ACC112 (cell line): ENCODE measurements around the gene VPREB1.

Experiments
- H2AFZ ChIP-seq: fragments of 200-600 bp; sonication (generic); one replicate; pipeline ENCODE4 v1.6.0; 2017; ENCODE audit warnings: antibody characterized with exemption, low read length; ENCODE audit not compliant: unreplicated experiment
- H3K27ac ChIP-seq: fragments of 200-600 bp; sonication (generic); 2 replicates; pipeline ENCODE4 v1.5.1; 2014; ENCODE audit warnings: low read depth, mild to moderate bottlenecking, antibody characterized with exemption, low read length, moderate library complexity
- H3K27me3 ChIP-seq: fragments of 200-600 bp; sonication (generic); 2 replicates; pipeline ENCODE4 v1.6.1; 2014; ENCODE audit warnings: mild to moderate bottlenecking, antibody characterized with exemption, low read length, moderate library complexity, mixed read lengths; ENCODE audit not compliant: insufficient read depth
- H3K36me3 ChIP-seq: fragments of 200-600 bp; sonication (generic); 2 replicates; pipeline ENCODE4 v1.6.1; 2016; ENCODE audit warnings: mild to moderate bottlenecking, antibody characterized with exemption, low read length, moderate library complexity, mixed read lengths; ENCODE audit not compliant: insufficient read depth
- H3K4me1 ChIP-seq: fragments of 200-600 bp; sonication (generic); one replicate; pipeline ENCODE4 v1.6.1; 2016; ENCODE audit warnings: low read length, mixed read lengths; ENCODE audit not compliant: insufficient read depth, unreplicated experiment, control insufficient read depth
- H3K4me3 ChIP-seq: fragments of 200-600 bp; sonication (generic); 2 replicates; pipeline ENCODE4 v1.5.1; 2014; ENCODE audit warnings: mild to moderate bottlenecking, low read depth, low read length
- H3K79me2 ChIP-seq: fragments of 200-600 bp; sonication (generic); one replicate; pipeline ENCODE4 v1.6.0; 2016; ENCODE audit warnings: low read length; ENCODE audit not compliant: control insufficient read depth, unreplicated experiment, insufficient read depth

The VPREB1 gene, protein sequence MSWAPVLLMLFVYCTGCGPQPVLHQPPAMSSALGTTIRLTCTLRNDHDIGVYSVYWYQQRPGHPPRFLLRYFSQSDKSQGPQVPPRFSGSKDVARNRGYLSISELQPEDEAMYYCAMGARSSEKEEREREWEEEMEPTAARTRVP

DNA sequence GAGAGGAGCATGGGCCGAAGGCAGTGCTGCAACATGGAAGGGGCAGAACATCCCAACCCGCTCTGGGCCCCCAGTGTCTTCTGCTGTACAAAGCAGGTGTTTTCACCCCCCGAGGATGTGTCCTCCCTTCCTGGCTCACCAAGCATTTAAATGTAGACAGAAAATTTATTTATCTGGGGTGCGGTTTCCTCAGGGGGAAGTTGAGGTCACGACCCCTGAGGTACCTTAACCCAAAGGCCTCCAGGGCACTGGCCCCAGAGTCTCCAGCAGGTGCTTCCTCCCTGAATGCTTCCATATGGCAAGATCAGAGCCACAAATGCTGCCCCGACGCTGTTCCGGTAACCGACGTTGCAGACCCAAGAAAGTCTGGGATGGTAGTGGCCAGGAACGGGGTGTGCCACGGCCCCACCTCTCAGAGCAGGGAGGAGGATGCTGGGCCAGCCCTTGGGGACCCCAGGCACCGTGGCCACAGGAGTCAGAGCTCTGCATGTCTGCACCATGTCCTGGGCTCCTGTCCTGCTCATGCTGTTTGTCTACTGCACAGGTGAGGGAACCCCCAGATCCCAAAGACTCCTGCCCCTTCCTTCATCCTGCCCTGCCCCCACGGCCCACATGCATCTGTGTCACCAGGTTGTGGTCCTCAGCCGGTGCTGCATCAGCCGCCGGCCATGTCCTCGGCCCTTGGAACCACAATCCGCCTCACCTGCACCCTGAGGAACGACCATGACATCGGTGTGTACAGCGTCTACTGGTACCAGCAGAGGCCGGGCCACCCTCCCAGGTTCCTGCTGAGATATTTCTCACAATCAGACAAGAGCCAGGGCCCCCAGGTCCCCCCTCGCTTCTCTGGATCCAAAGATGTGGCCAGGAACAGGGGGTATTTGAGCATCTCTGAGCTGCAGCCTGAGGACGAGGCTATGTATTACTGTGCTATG is at the start of gene VPREB1:
TSS of gene VPREB1 (plus strand) at position 471 of the 935 bp plus-strand sequence. CDS start at position 499, 28 bp downstream.
- H3K27me3 ChIP-seq, result peaks cover 6% of the 10 kb centered on the region; the same call in 1 of the 2 replicates
- no peaks in the 10 kb centered on the region for H3K36me3 ChIP-seq
- no peak within 1 kb of the TSS for H2AFZ ChIP-seq
- no peak within 1 kb of the TSS for H3K4me3 ChIP-seq
- no peaks in the 10 kb centered on the region for H3K4me1 ChIP-seq
- H3K79me2 ChIP-seq, result no peaks in the 10 kb centered on the region
- H3K27ac ChIP-seq, result no peak within 1 kb of the TSS

DNA sequence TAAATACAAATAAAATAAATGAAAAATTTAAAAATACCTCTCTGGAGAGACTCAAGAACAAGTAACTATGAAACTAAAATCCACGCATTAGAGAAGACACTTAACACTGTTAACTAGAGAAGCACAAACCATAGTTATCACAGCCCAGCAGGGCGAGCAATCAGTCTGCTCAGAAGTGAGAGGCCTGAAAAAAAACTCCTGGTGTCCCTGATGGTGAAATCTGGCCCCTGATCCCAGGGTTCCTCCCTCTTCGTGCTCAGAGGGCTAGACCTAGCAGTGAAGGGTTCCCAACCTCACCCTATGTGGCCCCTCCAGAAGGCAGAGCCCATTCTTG is 49.7 kb upstream of the VPREB1 start:
- no peaks in the 10 kb centered on the region for H3K79me2 ChIP-seq
- H3K36me3 ChIP-seq, result no peaks in the 10 kb centered on the region
- H3K4me1 ChIP-seq, result no peaks in the 10 kb centered on the region
- no peak overlapping the region for H3K27ac ChIP-seq
- peaks cover 25% of the 10 kb centered on the region for H3K27me3 ChIP-seq
- H2AFZ ChIP-seq, result no peak overlapping the region
- H3K4me3 ChIP-seq, result no peak overlapping the region

DNA sequence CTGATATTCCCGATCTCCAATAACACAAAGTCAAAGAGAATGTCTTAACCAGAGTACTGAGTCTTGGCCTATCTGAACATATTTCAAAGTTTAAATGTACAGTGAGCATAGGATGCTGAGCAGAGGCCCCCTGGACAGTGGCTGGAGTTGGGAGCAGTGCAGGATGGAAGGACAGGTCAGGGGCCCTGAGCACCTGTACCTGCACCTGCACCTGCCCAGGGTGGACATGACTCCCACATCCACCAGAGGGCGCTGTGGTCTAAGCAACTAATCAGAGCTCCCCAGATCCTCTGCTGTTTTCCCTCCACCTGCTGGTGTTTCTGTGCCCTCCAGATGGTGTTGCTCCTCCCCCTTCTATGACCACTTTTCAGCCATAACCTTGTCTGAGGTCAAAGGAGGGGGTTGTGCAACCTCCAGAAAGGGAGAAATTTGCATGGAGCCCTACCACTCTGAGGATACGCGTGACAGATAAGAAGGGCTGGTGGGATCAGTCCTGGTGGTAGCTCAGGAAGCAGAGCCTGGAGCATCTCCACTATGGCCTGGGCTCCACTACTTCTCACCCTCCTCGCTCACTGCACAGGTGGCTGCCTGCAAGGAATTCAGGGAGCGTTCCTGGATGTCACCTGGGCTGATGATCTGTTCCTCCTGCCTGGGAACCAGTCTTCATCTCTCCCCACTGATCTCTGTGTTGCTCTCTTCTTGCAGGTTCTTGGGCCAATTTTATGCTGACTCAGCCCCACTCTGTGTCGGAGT is 49.1 kb upstream of the VPREB1 start:
- Histone ChIP-seq H3K27me3 (peaks cover 25% of the 10 kb centered on the region), H3K4me3 (no peak overlapping the region), H2AFZ (no peak overlapping the region), H3K27ac (no peak overlapping the region), H3K79me2 (no peaks in the 10 kb centered on the region), H3K36me3 (no peaks in the 10 kb centered on the region), H3K4me1 (no peaks in the 10 kb centered on the region)

DNA sequence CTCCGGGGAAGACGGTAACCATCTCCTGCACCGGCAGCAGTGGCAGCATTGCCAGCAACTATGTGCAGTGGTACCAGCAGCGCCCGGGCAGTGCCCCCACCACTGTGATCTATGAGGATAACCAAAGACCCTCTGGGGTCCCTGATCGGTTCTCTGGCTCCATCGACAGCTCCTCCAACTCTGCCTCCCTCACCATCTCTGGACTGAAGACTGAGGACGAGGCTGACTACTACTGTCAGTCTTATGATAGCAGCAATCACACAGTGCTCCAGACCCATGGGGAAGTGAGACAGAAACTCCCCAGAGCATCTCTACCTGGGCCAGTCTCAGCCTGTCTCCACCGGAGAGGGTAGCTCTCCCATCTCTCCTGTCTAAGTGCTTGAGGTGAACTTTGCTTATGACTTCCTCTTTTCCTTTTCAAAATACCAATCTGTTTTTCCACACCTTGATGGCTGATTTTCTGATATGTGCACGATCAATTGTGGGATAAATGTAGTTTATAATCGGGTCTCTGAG is 48.5 kb upstream of the VPREB1 start:
- no peaks in the 10 kb centered on the region for H3K4me1 ChIP-seq
- H3K4me3 ChIP-seq, result no peak overlapping the region
- no peaks in the 10 kb centered on the region for H3K79me2 ChIP-seq
- no peak overlapping the region for H3K27ac ChIP-seq
- H2AFZ ChIP-seq, result no peak overlapping the region
- no peaks in the 10 kb centered on the region for H3K36me3 ChIP-seq
- peaks cover 25% of the 10 kb centered on the region for H3K27me3 ChIP-seq

DNA sequence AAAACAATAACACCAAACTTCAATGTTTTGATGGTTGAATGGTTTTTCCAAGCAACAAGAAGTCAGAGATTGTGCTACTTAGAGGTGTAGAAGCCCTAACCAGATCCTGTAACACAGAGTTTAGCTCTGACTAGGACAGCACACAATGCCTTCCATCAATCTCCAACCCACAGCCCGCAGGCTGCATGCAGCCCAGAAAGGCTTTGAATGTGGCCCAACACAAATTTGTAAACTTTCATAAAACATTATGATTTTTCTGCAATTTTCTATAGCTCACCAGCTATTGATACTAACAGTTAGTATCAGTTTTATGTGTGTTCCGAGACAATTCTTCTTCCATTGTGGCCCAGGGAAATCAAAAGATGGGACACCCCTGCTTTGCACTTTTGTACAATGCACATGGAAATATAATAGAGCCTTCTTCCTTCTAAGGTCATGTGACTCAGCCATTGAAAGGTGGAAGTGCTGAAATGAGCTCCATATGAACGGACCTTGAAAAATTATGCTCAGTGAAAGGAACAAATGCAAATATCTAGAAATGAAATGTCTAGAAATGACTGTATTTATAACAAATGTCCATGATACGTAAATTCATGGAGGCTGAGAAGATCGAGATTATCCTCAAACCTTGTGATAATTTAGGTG is 47.6 kb upstream of the VPREB1 start:
- Histone ChIP-seq H3K36me3 (no peaks in the 10 kb centered on the region), H3K27me3 (peaks cover 28% of the 10 kb centered on the region), H3K4me1 (no peaks in the 10 kb centered on the region), H3K27ac (no peak overlapping the region), H3K79me2 (no peaks in the 10 kb centered on the region), H3K4me3 (no peak overlapping the region), H2AFZ (no peak overlapping the region)

DNA sequence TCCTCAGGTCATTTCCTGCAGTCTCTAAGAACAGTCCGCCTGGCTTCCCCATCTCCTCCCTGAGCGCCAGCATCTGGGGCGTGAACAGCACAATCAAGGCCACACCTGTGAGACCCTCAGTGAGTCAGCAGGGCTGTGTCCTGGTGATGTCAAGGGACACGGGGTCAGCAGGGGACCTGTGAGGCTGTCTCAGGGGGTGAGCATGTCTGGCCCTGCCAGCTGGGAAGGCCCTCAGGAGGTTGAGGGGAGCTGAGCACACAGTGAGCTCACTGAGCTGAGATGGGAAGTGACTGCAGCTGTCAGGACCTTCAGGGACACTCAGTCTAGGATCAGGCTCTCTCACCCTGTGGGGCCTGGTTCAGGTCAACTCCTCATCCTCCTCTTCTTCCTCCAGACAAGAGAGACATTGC is 46.6 kb upstream of the VPREB1 start:
- Histone ChIP-seq H3K27ac (no peak overlapping the region), H2AFZ (no peak overlapping the region), H3K4me1 (no peaks in the 10 kb centered on the region), H3K4me3 (no peak overlapping the region), H3K79me2 (no peaks in the 10 kb centered on the region), H3K36me3 (no peaks in the 10 kb centered on the region), H3K27me3 (peaks cover 31% of the 10 kb centered on the region)

DNA sequence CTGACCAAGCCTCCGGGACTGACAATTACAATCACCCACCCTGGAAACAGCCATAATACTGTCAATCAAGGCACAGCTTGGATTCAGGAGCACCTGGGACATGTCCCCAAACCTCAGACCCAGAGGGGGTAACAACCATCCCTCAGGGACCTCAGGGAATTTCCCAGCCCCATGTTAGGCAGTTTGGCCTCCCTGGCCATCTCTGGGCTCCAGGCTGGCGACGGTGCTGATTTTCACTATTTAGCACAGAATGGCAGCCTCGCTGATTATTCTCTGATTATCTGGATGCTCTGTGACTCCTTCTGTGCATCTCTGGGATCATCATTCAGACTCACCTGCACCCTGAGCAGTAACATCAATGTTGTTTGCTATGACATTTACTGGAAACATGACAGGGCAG is 45.8 kb upstream of the VPREB1 start:
- Histone ChIP-seq H3K36me3 (no peaks in the 10 kb centered on the region), H3K79me2 (no peaks in the 10 kb centered on the region), H3K27me3 (peaks cover 34% of the 10 kb centered on the region), H3K27ac (no peak overlapping the region), H3K4me3 (no peak overlapping the region), H2AFZ (no peak overlapping the region), H3K4me1 (no peaks in the 10 kb centered on the region)

DNA sequence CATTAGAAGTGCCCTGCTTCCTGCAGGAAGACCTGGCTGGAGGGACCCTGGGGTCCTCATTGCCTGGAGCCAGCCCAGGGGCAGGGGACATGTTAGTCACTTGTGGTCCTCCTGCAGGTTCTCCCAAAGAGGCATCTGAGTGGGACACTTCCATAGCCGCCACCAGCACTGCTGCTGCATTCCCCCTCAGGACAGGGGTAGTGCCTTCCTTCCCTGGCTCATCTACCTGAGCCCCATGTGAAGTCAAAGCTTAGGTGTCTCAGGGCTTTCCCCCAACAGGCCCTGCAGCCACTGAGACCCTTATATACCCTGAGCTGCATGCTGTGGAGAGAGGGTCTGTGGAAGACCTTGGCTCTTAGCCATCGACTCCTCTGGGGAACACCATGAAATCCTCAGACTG is 45.0 kb upstream of the VPREB1 start:
- Histone ChIP-seq H3K27ac (no peak overlapping the region), H3K4me1 (no peaks in the 10 kb centered on the region), H3K27me3 (peaks cover 34% of the 10 kb centered on the region), H2AFZ (no peak overlapping the region), H3K4me3 (no peak overlapping the region), H3K79me2 (no peaks in the 10 kb centered on the region), H3K36me3 (no peaks in the 10 kb centered on the region)

DNA sequence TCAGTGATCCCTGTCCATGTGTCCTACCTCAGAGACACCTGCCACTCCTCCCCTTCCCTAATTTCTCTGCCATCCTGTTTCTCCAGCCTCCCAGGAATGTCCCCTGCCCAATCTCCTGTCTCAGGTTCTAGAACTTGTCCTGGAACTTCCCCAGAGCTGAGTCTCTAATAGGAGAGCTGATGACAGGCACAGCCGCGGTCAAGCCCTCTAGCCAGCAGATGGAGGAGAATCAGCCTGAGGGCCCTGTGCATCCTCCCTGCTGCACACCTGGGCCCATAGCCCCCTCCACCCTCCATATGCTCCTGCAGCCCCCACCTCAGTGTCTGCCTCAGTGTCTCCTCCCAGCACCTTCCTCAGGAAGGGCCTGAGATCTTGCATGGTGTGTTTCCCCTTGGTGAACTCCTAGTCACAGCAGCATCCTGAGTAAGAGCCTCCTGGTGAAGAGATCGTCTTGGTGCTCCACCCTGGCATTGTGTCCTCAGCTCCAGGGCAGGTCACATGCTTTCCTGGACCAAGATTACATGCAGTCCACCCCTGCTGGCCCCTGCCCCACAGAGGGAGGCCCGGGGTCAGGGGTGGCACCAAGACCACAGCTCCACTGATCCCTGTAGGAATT is 43.9 kb upstream of the VPREB1 start:
- Histone ChIP-seq H3K27me3 (peaks cover 41% of the 10 kb centered on the region), H3K36me3 (no peaks in the 10 kb centered on the region), H3K4me3 (no peak overlapping the region), H2AFZ (no peak overlapping the region), H3K27ac (no peak overlapping the region), H3K79me2 (no peaks in the 10 kb centered on the region), H3K4me1 (no peaks in the 10 kb centered on the region)
